NCI-H146 treated with DMSO at 0.1 percent for 48 hours (cell line): ENCODE results near the gene PDLIM5.
"Not testable (repeated sequence)": the region's sequence is repeated elsewhere in the genome, so short reads cannot be mapped to it uniquely, and the experiment has no call there.

Source experiments
- DNase-seq: peaks from one replicate; lab custom pipeline; 2025; ENCODE audit not compliant: unreplicated experiment; lab: John Stamatoyannopoulos, UW

Gene PDLIM5

GRCh38 chr4:94583914-94584641, 132.3 kb downstream of the PDLIM5 start:
- no peak for DNase-seq

DNA sequence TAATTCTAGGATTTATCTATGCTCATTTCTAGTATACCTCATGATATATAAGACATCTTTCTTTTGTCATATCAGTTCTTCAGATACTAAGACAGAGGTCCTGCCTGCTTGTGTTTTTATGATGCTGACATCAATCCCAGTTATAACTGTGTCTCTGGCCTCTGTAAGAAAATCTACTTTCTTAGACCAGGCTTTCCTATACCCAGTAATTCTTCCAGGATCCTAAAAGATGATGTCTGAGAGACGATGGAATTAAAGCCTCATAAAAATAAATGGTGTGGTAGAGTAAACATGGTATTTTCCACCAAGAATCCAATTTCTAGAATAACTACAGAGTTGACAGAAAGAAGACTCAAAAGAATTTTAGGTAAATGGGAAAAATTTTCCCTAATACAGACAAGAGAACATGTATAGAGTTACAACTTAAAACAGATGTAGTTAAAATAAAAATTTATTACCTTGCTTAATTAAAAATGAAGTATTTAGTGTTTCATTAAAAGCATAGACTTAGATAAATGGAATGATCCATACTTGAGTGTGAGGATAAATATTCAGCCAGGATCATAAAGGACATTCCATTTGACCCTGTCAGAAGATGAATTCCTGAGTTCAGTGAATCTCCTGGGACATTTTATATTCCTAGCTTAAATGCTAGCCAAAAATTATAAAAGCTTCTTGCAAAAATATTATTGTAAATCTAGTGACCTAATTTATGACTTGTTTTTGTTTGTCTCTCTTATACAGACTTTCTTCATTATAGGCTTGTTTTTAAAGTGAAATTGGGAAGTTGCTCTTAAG, 137.4 kb downstream of the PDLIM5 start:
- no peak for DNase-seq

GRCh38 chr4:94590493-94590892, 138.8 kb downstream of the PDLIM5 start:
- no peak for DNase-seq

- DNase-seq = no peak
These were observed 139.5 kb downstream of the PDLIM5 start for GRCh38 chr4:94591289-94591688.

DNA sequence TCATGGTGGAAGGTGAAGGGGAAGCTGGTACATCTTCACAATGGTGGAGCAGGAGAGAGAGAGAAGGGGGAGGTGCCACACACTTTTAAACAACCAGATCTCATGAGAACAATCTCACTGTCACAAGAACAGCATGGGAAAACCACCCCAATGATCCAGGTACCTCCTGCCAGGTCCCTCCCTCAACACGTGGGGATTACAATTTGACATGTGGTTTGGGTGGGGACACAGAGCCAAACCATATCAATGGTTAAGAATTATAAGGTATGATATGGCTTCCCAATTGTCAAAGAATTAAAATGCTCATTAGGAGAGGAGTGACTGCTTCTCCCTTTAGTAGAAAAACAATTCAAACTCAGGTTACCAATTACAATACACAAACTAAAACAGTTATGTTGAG, 143.3 kb downstream of the PDLIM5 start:
- no peak for DNase-seq

DNA sequence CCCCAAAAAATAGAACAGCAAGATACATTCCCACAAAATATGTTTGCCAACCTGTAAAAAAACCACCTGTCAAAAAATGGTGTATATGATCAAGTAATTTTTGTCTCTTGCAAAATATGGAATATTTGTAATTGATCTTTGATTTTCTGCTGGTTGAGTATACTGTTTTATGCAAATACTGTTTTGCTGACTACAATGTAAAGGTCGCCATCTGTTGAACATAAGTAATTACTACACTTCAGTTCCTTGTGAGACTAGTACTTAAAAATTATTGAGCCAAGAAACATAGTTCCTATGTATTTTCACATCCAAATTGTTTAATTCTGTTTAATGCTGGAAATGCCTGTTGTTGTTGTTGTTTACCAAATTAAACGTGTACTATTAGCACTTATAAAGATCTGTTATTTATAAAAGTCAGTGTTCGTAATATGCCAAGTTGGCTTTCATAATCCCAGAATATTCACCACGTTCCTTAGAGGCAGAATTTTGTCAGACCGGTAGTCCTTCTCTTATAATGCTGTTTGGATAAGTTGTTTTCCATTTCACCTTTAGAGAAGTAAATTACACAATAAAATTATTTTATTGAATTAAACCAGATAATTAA, 144.2 kb downstream of the PDLIM5 start:
- DNase-seq = no peak

DNA sequence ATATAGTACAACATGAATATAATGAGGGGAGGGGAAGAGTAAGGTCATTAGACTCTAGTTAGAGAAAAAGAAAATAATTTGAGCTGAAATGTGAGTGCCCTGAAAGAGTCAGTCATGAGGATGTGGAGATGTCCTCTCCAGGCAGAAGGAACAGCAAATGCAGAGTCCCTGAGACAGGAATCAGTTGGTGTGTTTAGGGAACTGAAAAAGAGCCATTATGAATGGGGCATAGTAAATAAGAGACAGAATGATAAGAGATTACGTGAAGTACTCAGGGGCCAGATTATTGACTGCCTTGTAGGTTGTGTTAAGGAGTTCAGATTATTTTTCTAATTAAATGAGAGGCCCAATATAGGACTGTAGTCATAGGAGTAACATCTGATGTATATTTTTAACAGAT, 147.0 kb downstream of the PDLIM5 start:
- no peak for DNase-seq

GRCh38 chr4:94603170-94603747, 151.5 kb downstream of the PDLIM5 start:
- no peak for DNase-seq

DNA sequence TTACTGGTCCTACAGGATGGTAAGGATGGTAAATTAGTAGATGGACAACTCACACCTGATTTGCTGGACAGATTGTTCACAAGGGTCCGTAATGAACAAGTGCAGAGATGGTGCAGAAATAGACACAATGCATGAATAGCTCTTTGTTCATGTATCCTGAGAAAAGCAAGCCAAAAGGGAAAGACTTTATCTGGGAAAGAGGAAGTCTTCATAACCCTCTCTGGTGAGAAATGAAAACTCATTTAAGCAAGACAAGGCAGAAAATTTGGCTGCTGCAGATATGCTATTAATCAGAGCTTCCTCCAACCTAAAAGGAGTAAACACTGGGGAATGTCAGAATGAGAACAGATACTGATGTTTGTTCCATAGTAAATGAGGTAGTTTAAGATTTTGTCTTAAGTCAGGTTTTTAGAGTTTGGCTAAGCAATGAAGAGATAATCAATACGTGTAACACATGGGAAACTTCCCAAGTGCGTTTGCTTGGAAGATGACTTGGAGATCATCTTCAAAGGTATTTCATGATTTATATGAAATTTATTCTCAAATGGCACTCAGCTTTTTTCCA, 153.6 kb downstream of the PDLIM5 start:
- DNase-seq = no peak

- no peak for DNase-seq
These were observed 158.4 kb downstream of the PDLIM5 start for GRCh38 chr4:94610145-94610544.

DNA sequence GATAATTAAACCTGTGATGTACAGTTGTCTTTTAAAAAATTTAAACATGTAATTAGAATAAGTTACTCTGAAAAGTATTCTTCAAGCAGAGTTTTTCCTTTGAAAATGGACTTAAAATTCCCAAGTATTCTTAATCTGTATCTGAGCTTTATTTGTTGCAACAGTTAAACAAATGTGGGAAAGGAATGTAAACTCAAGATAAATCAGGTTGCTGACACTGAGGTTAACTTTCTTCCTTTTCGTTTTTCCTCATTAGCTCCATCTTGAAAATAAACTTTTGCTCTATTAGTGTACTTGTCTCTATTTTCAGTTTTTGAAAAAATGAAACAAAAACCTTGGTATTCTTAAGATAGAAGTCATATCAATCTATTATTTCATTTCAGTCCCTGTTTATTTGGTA, 161.5 kb downstream of the PDLIM5 start:
- no peak for DNase-seq

- no peak for DNase-seq
These were observed 163.7 kb downstream of the PDLIM5 start for GRCh38 chr4:94615451-94615850.

DNA sequence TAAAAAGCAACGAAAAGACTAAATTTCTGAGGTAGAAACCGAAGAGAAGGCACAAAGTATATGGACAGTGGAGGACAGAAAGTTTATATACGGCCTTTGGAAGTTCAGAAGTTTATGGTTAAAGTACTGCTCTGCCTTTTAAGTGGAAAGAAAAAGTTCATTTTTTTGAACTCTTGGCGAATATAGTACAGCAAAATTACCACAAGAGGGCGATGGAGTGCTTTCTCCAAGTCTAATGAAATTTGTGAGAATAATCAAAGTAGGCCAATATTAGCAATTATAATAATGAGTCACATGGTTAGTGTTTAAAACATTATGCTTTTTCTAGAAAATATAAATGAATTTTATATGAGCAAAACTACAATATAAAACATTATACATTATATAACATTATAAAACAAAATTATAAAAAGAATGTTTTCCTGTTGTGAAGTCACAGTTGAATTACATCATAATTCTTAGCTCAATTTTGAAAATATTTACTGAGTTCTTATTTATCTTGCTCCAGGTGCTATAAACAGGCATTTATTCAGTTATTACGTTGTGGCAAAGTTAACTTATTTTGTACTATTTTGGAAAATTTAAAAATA, 169.8 kb downstream of the PDLIM5 start:
- DNase-seq = no peak

DNA sequence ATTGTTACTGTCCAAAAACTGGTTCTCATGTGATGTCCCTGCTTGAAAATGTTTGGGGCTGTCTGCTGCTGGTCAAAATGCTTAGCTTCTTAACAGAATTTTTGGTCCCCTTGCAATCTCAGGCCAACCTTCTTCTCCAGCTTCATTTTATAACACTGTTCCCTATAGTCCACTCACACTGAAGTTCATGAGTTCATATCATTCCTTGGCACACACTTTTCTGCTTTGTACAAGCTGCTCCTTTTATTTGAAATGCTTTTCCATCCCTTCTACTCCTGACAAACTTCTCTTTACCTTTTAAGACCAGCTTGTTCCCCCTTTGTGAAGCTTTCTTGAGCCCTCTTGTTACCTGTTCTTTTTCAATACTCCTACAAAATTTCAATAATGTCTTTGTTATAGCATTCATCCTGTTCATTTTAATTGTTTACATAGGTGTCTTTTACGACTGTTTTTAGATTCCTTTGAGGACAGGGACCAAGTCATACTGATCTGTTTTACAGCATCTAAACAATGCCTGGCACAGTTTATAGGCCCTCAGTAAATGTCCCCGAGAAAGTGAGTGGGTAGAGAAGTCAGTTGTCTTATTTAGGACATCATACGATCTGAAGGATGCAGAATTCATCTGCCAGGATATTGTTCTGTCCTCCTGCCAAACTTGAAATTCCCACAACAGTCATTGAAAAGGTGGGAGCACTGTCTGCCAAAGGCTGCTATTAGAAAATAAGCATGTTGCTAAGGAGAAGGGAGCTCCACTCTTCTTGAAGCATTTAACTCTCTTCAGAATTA, 171.6 kb downstream of the PDLIM5 start:
- DNase-seq = no peak

GRCh38 chr4:94626942-94627341, 175.2 kb downstream of the PDLIM5 start:
- no peak for DNase-seq

DNA sequence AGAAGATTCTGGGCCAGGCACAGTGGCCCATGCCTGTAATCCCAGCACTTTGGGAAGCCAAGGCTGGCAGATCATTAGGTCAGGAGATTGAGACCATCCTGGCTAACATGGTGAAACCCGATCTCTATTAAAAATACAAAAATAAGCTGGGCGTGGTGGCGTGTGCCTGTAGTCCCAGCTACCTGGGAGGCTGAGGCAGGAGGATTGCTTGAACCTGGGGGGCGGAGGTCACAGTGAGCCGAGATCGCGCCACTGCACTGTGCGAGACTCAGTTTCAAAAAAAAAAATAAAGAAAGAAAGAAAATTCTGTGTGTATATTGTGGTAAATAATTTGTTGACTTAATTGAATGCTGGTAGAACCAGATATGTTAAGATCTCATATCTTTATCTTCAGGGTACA, 177.3 kb downstream of the PDLIM5 start:
- not testable (repeated sequence) for DNase-seq

DNA sequence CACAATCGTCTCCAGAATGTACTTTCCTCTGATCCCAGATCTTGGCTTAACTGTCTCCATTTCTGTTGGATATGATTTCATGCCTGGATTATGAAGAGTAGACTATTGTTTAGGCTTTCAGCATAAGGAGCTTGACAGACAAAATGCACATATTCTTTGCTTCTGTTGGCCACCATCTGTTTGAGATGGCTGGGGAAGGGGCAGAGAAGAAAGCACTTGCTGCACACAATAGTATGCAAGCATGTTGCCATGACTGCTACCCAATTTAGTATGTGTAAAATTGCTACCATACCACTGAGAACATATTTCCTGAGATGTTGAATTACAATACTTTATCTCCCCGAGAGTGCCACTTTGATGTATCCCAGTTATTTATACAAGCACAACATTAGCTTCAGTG, 178.1 kb downstream of the PDLIM5 start:
- DNase-seq = no peak

- DNase-seq = no peak
These were observed 182.5 kb downstream of the PDLIM5 start for GRCh38 chr4:94634271-94634670.

GRCh38 chr4:94635177-94635576, 183.4 kb downstream of the PDLIM5 start:
- DNase-seq = no peak

DNA sequence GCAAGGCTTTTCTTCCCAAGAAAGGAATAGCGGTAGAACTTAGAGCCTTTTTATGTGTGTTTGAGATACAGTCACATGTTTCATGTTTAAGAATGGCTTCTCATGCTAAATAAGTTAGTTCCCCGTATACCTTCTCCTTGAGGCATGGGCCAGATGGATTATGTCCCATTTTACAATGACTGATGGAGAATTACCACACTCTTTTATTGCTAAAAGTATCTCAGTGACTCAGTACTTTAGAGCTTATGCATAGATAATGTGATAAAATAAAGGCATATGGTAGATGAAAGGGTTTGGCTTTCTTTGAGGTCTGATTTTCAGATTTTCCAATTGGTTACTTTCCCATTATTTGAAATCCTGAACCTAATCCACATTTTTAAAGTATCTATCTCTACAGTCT, 184.3 kb downstream of the PDLIM5 start:
- DNase-seq = no peak
